Chondrocyte (in vitro differentiated cells): ENCODE data around the gene CLPTM1L. TPM values are rescaled to one million over a fixed set of nuclear protein-coding genes. Genes with fewer than 3 reads are reported as not detected.
"Not testable (repeated sequence)": the region's sequence is repeated elsewhere in the genome, so short reads cannot be mapped to it uniquely, and the experiment has no call there.

Experiments
- DNase-seq: peaks from one replicate; pipeline ENCODE4 v3.0.0; 2021; ENCODE audit warnings: mixed read lengths, low spot score
- H3K27ac Mint-ChIP-seq: one replicate; pipeline ENCODE4 v1.8.0; 2021; ENCODE audit warnings: mild to moderate bottlenecking, moderate library complexity, mixed read lengths; ENCODE audit not compliant: unreplicated experiment
- H3K27me3 Mint-ChIP-seq: 2 replicates; pipeline ENCODE4 v1.8.0; 2021; ENCODE audit warnings: low read depth, mixed read lengths
- H3K36me3 Mint-ChIP-seq: 2 replicates; pipeline ENCODE4 v1.8.0; 2021; ENCODE audit warnings: low read depth, mixed read lengths
- H3K4me1 Mint-ChIP-seq: 2 replicates; pipeline ENCODE4 v1.8.0; 2021; ENCODE audit warnings: low read depth, mild to moderate bottlenecking, mixed read lengths
- H3K4me3 Mint-ChIP-seq: one replicate; pipeline ENCODE4 v1.8.0; 2021; ENCODE audit warnings: mild to moderate bottlenecking, moderate library complexity, mixed read lengths; ENCODE audit not compliant: unreplicated experiment
- H3K9me3 Mint-ChIP-seq: 2 replicates; pipeline ENCODE4 v1.8.0; 2021; ENCODE audit warnings: low read depth, mixed read lengths
- total RNA-seq: library from RNA; stranded (reverse); gene quantifications from 3 replicates; pipeline ENCODE4 v1.2.1, GENCODE V29; 2021
- TF ChIP-seq, protein P1 (sequence below): fragments of 200-600 bp; sonication (generic); IDR thresholded peaks from 2 replicates; pipeline ENCODE4 v1.5.0; 2021; ENCODE audit warnings: antibody characterized with exemption, mild to moderate bottlenecking, moderate library complexity

The CLPTM1L gene
- total RNA-seq, 1 donor from 2014 or later, result 81.6 TPM

DNA sequence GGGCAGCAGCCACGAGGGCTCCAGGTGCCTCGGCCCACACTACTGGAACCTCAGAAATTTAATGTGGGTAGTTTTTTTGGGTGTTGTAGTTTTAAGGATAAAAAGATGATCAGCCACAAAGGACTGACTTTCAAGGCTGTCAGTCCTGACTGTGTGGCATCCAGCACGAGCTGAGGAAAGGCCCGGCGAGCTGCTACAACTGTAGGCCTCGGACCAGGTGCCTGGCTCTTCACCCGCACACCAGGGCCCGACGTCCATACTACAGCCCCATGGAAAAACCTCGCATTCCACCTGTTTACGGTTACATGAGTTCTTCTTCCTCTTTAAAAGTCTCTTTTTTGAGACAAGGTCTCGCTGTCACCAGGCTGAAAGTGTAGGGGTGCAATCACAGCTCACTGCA lies 2.6 kb downstream of the CLPTM1L start:
- DNase-seq, result peak; percentile 48
- H3K9me3 Mint-ChIP-seq, result no peaks in the 10 kb centered on the region
- peaks cover 11% of the 10 kb centered on the region for H3K36me3 Mint-ChIP-seq

GRCh38 chr5:1341863-1342262 lies 3.0 kb downstream of the CLPTM1L start:
- H3K27ac Mint-ChIP-seq, result no peak overlapping the region
- peak; percentile 52 for DNase-seq
- H3K36me3 Mint-ChIP-seq, result peaks cover 11% of the 10 kb centered on the region
- TF ChIP-seq, protein P1, sequence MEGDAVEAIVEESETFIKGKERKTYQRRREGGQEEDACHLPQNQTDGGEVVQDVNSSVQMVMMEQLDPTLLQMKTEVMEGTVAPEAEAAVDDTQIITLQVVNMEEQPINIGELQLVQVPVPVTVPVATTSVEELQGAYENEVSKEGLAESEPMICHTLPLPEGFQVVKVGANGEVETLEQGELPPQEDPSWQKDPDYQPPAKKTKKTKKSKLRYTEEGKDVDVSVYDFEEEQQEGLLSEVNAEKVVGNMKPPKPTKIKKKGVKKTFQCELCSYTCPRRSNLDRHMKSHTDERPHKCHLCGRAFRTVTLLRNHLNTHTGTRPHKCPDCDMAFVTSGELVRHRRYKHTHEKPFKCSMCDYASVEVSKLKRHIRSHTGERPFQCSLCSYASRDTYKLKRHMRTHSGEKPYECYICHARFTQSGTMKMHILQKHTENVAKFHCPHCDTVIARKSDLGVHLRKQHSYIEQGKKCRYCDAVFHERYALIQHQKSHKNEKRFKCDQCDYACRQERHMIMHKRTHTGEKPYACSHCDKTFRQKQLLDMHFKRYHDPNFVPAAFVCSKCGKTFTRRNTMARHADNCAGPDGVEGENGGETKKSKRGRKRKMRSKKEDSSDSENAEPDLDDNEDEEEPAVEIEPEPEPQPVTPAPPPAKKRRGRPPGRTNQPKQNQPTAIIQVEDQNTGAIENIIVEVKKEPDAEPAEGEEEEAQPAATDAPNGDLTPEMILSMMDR, result no peak
- H3K9me3 Mint-ChIP-seq, result no peaks in the 10 kb centered on the region
- H3K4me3 Mint-ChIP-seq, result no peak overlapping the region
- H3K4me1 Mint-ChIP-seq, result peaks cover 21% of the 10 kb centered on the region
- H3K27me3 Mint-ChIP-seq, result no peaks in the 10 kb centered on the region

More for the DNA sequence above, 2.6 kb downstream of the CLPTM1L start:
- H3K4me3 Mint-ChIP-seq, result no peak overlapping the region
- peaks cover 21% of the 10 kb centered on the region for H3K4me1 Mint-ChIP-seq
- TF ChIP-seq, protein P1, result no peak
- H3K27me3 Mint-ChIP-seq, result no peaks in the 10 kb centered on the region
- H3K27ac Mint-ChIP-seq, result no peak overlapping the region

DNA sequence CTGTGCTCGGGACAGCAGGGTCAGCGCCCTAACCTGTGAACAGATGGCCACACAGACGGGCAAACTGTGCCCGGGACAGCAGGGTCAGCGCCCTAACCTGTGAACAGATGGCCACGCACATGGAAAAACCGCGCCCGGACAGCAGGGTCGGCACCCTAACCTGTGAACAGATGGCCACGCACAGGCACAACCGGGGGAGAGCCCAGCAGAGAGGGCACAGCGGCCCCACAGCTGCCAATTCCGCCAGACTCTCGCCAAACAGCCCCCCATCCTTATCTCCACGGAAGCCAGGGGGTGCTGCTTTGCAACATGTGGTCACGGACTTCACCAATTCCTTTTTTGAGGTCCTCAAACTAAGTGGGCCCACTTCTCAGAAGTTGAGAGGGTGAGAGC lies 5.1 kb downstream of the CLPTM1L start:
- H3K27ac Mint-ChIP-seq, H3K4me3 Mint-ChIP-seq, H3K9me3 Mint-ChIP-seq, H3K27me3 Mint-ChIP-seq: not testable (repeated sequence)
- peaks cover 17% of the 10 kb centered on the region for H3K36me3 Mint-ChIP-seq
- peak; percentile 75 for DNase-seq
- H3K4me1 Mint-ChIP-seq, result peaks cover 14% of the 10 kb centered on the region

GRCh38 chr5:1339139-1339817 lies 5.6 kb downstream of the CLPTM1L start:
- not testable (repeated sequence) for H3K27ac Mint-ChIP-seq, H3K4me3 Mint-ChIP-seq, H3K9me3 Mint-ChIP-seq, H3K27me3 Mint-ChIP-seq
- Mint-ChIP-seq H3K4me1 (peaks cover 13% of the 10 kb centered on the region), H3K36me3 (peaks cover 19% of the 10 kb centered on the region)
- peak; percentile 48 for DNase-seq

DNA sequence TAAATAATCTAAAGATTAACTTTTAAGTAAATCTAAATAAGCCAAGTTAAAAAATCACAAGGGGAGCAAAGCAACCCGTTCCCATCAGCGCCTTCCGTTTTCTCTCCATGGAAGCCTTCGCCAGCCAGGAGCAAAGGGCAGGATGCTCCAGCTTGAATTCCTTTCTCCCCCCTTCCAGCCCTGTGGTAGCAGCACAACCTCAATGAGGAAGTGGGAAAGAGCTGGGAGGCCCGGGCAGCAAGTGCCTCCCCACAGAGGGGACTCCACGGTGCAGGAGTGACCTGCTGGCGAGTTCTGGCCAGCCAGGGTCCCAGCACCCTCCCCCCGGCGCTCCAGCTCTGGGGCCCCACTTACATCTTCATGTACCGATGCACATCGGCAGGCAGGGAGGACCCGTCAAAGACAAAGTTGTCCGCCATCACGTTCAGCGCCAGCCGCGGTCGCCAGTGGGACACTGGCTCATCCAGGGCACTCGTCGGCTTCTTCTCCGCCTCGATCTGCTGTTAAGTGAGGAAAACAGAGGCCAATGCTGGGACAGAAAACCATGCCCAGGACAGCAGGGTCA lies 6.3 kb downstream of the CLPTM1L start:
- TF ChIP-seq, protein P1, result no peak
- Mint-ChIP-seq H3K27me3 (no peaks in the 10 kb centered on the region), H3K36me3 (peaks cover 21% of the 10 kb centered on the region), H3K4me1 (peaks cover 6% of the 10 kb centered on the region), H3K9me3 (no peaks in the 10 kb centered on the region), H3K27ac (no peak overlapping the region), H3K4me3 (no peak overlapping the region)
- peak; percentile 90 for DNase-seq

- H3K9me3 Mint-ChIP-seq, result no peaks in the 10 kb centered on the region
- peaks cover 2% of the 10 kb centered on the region for H3K4me1 Mint-ChIP-seq
- no peak overlapping the region for H3K27ac Mint-ChIP-seq
- TF ChIP-seq, protein P1, result no peak
- H3K4me3 Mint-ChIP-seq, result no peak overlapping the region
- DNase-seq, result no peak
- H3K36me3 Mint-ChIP-seq, result peaks cover 20% of the 10 kb centered on the region
- no peaks in the 10 kb centered on the region for H3K27me3 Mint-ChIP-seq
Measured at GRCh38 chr5:1338196-1338490, 6.8 kb downstream of the CLPTM1L start.
